NCI-H146 treated with DMSO at 0.1 percent for 48 hours (cell line): Measurements from ENCODE around the gene TRMU.
"Not testable (repeated sequence)": the region's sequence is repeated elsewhere in the genome, so short reads cannot be mapped to it uniquely, and the experiment has no call there.

Experiments used
- DNase-seq: peaks from one replicate; lab custom pipeline; 2025; ENCODE audit not compliant: unreplicated experiment; lab: John Stamatoyannopoulos, UW

TRMU gene

DNA sequence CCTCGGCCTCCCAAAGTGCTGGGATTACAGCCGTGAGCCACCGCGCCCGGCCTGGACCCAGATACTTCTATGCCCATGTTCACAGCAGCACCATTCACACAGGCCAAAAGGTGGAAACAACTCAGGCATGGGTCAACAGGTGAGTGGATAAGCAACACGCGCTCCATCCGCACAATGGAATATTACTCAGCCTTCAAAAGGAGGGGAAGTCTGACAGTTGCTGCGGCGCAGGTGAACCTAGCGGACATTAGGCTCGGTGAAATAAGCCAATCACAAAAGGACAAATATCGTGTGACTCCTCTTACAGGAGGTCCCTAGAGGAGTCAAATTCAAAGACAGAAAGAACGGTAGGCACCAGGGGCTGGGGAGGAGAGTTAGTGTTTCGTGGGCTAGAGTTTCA, 47.0 kb downstream of the TRMU start:
- no peak for DNase-seq

DNA sequence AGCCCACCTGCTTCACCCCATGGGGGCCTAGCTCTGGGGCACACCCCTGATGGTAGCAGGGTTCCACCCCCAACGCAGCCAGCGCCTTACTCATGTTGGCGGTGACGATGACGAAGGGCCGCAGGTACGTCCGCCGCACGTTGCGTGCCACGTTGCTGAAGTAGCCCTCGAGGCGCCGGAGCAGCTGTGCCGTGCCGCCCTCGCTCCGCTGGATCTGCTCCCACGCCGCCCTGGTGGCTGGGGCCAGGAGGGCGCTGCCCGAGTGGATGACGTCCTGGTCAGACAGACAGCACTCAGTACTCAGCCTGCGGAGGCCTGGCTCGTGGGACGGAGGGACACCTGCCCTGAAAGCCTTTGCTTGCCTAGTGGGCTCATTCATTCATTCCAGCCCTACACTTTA, 50.8 kb downstream of the TRMU start:
- no peak for DNase-seq

DNA sequence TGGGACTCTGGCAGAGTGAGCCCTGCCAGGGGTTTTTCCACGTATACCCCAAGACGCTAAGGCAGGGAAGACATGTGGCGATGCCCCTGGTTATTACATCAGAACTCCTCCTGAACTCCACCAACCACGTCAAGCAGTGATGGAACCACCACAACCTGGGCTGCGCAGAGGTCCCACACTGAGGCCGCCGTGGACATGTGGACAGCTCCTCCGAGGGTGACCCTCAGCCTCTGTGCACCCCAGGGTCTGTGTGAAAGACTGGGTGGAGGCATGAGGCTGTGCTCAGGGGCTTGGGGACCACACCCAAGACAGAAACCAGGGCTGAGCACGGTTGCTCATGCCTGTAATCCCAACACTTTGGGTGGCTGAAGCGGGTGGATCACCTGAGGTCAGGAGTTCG, 52.2 kb downstream of the TRMU start:
- no peak for DNase-seq

DNA sequence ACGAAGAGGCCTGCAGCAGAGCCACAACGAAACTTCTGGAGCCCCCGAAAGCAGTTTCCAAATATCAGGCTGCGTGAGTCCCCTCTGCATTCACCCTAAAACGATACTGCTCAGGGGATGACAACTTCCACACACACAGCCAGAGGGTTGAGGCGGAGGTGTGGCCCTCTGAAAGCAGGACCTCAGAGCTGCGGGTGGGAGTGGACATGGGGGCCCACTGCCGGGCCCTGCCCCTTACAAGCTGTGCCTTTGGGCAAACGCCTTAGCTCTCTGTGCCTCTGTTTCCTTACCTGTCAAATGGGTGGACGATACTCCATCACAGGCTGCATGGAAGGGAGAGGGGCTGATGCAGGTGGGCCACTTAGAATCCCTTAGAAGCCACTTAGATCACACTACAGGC, 53.1 kb downstream of the TRMU start:
- DNase-seq, result no peak

DNA sequence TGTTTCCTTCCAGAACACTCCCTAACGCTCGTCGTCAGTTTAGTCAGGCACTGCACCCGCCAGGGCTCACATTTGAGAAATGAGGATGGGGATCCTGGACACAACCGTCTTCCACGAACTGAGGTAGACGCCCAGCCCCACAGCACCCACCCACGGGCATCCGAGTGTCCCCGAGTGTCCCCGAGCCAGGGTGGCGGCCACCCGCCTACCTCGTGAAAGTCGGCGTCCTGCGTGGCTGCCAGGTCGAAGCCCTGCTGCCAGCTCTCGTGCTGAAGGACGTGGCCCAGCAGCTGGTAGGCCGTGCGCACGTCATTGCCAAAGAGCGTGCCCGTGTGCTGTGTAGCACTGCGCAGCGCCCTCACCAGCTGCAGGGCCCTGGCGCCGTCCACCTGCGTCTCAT, 53.6 kb downstream of the TRMU start:
- DNase-seq, result no peak

DNA sequence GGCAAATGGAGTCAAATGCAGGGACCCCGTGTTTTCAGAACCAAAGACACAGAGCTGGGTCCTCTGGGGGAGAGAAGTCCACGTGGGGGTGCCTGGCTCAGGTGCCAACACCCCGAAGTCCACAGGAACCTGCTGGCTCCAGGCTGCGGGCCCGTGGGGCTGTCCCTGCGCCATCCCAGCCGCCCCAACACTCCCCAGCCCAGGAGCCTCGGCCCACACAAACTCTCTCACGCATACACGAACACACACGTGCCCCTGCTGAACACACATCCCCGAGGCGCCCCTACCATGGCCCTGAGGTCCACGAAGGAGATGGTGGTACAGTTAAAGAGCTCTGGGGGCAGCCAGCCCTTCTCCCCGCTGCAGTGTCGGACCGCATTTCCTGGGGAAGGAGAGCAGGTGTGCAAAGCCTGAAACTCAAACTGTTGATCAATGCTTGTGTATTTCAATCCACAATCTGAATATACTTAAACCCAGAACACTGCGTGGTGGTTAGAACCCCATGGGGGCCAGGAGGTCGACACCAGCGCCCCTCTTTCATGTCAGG, 54.7 kb downstream of the TRMU start:
- DNase-seq, result no peak

DNA sequence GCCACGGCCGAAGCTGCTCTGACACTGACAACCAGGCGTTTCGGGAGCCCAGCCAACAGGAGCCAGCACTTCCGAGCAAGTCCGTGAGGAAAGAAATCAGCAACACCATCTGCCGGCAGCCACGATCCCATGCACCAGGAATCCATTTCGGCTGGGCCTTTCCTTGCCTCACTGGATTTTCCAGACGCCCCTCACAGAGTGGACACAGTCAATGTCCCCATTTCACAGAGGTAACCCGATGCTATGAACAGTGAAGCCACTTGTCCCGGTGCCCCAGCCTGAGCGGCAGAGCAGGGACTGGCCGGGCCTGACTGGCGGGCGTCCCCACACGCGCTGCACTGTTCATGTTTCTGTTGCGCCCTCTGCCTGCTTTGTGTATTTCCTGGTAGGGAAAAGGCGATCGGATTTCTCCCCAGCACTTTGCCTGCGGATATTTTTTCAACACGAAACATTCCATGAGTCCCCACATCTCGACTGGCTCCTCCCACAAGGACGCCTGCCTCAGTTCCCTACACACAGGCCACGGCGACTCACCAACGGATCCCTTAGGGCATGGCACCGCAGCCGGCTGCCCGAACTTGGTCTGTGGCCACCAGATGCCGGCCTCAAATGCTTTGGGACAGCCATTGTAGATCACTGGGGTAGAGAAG, 55.3 kb downstream of the TRMU start:
- DNase-seq, result no peak

DNA sequence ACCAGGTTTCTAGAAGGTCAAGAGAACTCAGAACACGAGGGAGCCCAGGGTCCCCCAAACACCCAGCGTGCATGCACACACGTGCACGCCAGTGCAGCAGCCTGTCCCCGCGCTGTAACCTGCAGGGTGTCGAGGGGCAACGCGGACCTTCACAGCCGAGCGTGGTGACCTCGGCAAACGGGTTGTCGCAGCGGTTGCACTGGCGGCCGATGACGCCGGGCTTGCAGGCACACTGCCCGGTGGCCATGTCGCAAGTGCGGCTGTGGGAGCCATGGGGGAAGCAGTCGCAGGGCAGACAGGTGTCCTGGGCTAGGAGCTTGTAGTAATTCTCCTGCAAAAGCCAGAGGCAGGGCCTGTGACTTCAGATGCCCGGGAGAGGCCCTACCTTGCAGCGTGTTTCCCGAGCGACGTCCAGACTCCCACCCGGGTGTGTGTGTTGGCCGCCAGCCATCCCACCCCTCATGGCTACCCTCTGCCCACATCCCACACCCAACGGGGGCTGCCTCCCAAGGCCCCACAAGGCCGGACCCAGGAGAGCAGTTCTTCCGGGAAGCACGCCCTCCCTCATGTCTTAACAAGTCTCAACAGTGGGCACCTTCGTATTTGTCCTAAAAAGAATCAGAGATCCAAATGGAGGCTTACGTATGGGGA, 56.1 kb downstream of the TRMU start:
- no peak for DNase-seq

DNA sequence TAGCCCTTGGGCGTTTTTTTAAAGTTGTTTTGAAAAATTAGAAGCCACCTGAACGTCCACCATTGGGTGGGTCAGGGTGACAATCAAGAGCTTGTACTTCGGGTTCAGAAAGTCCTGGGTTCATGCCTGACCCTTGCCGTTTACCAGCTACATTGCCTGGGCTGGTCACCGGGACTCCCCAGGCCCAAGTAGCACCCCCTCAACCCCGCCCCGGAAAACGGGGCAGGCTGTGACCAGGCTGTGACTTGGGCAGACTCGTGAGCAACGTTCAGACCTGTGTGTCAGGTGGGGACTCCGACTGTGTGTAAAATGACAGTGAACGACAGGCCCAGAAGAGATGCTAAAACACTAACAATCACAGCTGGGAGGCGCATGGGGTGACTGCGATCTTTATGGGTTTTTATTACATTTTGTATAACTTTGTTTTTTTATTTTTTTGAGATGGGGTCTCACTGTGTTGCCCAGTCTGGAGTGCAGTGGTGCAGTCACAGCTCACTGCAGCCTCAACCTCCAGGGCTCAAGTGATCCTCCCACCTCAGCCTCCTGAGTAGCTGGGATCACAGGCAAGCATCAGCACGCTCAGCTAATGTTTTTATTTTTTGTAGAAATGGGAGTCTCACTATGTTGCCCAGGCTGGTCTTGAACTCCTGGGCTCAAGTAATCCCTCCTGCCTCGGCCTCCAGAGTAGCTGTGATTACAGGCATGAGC, 56.8 kb downstream of the TRMU start:
- DNase-seq, result no peak

DNA sequence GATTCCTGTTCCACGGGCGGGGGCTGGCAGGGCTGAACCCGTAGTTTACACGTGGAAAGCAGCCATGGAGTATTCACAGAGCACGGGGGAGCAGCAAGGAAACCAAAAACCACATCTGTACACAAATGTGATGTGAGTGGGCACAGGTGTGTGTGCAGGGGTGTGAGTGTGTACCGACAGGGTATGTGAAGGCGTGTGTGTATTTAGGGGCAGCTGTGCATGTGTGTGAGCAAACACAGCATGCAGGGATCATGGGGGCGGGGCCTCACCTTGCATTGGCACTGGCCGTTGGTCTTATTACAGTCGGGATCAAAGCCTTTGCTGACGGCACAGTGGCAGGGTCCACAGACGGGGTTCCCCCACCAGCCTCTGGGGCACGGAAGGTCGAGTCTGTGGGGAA, 58.4 kb downstream of the TRMU start:
- no peak for DNase-seq

DNA sequence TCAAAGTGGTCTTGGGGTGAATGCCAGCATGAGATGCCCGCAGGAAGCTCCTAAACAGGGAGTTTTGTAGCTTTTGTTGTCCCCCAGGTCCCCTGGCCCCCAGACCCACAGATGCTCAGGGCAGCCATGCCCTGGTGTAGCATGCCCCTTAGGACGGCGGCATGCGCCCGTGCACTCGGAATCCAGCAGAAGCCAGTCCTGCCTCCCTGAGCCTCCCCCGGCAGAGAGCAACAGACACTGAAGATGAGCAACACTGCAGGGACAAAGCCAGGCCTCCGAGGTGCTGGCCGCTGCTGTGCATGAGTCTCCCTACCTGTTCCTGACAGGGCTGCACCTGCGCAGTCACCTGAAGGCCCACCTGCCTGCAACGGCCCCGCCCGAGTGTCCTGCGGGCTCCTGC, 59.1 kb downstream of the TRMU start:
- DNase-seq, result no peak

DNA sequence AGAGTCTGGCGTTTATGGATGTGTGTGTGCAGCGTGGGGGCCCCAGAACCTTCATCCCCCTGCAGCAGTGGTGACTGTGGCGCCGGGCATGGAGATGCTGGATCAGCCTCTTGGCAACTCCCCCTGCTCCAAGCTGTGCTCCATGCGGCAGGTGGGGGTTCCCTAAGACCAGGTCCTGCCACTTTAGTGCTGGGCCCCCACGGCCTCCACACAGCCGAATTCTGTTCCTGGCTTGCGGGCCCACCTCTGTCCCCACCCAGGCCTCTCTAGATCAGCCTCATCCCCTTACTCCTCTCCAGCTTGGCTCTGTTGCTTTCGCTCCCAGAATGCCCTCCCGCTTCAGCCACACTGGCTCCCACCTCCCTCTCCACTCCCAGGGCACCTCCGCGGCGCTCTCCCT, 59.6 kb downstream of the TRMU start:
- no peak for DNase-seq

DNA sequence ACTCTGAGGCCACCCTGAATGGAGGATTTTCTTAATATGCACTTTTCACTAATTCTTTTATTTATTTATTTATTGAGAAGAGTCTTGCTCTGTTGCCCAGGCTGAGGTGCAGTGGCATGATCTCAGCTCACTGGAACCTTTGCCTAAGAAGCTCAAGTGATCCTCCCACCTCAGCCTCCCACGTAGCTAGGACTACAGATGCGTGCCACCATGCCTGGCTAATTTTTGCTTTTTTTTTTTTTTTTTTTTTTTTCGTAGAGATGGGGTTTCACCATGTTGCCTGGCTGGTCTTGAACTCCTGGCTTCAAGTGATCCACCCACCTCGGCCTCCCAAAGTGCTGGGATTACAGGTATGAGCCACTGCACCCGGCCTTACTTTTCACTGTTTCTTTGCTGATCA, 61.5 kb downstream of the TRMU start:
- not testable (repeated sequence) for DNase-seq

DNA sequence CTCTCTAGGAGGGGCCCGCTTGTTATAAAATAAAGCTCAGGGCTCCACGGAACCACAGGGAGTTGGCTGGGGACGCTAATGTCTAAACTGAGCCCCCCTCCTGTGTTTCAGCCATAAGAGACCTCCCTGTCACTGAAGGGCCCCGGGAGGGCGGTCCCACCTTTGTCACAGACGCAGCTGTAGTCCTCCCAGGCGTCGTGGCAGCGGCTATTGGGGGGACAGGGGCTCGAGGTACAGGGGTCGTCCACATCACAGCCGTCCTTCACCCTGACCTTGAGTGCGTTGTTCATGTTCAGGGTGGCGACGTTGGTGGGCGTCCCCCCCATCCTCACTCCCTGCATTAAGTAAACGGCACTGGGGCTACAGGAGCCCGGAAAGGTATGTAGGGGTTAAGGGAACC, 62.0 kb downstream of the TRMU start:
- DNase-seq, result no peak

DNA sequence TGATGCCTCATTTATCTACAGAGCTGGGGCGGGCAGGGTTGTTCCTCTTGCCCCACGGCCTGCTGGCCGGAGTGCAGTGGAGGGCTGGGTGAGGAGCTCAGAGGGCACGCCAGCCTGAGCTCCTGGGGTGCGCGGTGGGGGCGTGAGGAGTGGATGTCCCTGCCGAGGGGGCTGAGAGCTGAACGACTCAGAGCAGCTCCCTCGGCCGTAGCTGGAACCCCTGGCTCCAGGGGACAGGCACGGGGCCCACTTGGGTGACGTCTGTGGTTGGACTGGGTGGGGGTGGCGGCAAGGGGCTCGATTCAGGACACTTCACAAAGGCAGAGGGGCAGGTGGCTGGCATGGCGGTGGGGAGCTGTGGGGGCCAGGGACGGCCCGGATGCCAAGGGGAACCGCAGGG, 62.4 kb downstream of the TRMU start:
- no peak for DNase-seq

DNA sequence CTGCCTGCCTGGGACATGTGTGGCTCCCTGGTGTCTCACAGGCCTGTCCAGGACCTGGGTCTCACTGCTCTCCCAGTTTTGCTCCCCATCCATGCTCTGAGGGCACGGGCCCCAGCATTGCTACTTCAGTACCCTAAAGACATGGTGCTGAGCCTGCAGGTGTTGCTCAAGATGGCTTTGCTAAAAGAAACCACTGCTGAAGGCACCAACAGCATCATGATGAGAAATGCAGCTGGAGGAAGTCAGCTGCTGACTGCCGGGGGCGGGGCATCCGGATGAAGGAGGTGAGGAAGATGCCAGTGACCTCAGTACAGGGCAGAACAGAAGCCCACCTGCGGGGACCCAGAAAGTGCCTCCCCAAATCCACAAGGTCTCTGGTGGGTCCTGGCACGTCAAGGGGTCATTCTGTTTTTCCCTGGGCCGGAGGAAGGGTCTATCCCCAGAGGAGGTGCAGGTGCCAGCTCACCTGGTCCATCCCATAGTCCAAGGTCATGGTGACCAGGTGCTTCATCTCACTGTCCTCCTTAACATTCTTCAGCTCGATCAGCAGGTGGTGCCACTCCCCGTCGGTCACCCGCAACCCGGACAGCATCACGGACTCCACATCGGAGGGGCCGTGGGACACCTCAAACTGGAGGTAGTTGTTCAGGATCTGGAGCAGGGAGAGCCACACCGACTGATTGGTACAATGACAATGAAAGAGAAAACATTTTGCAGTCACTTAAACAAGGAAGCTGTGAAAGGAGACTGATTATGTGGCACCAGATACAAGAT, 63.9 kb downstream of the TRMU start:
- DNase-seq, result no peak

DNA sequence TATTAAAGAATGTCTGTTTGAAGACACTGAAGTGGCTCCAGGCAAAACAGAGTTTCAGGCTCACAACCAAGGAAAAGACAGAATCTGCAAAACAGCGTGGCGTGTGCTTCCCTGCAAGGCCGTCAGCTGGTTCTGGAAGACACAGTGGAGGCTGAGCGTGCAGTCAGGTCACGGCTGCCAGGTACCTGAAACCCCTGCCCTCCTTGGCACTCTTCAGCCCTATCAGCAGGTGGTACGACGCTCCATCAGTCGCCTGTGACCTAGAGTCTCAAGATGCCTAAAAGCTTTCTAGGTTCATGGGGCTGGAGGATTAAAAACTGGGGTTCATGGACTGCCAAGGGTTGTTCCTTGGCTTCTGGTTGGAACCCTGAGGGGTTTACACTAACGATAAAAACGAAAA, 65.9 kb downstream of the TRMU start:
- no peak for DNase-seq

DNA sequence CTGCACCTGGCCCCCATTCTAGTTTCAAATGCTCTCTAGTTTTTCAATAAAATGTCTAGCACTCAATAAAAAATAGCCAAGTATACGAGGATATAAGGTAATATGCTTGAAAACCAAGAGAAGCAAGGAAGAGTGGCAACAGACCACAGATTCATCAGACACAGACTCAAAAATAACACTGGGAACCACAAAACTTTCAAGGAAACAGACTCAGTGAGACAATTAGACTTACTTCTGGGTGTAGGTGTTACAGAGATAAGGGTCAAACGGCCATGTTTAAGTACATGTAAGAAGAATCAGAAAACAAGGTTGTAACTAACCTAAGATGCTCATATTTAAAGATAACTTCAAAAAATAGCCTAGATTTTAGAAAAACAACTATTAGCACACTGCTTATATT, 67.0 kb downstream of the TRMU start:
- DNase-seq, result no peak

DNA sequence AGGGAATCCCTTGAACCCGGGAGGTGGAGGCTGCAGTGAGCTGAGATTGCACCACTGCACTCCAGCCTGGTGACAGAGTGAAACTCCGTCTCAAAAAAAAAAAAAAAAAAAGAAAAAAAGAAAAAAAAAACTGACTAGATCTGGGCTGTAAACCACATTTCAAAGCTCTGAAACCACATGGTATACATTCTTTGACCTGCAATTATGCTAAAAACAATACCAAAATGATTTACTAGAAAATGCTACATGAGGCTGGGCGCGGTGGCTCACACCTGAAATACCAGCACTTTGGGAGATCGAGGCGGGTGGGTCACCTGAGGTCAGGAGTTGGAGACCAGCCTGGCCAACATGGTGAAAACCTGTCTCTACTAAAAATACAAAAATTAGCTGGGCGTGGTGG, 68.4 kb downstream of the TRMU start:
- not testable (repeated sequence) for DNase-seq

DNA sequence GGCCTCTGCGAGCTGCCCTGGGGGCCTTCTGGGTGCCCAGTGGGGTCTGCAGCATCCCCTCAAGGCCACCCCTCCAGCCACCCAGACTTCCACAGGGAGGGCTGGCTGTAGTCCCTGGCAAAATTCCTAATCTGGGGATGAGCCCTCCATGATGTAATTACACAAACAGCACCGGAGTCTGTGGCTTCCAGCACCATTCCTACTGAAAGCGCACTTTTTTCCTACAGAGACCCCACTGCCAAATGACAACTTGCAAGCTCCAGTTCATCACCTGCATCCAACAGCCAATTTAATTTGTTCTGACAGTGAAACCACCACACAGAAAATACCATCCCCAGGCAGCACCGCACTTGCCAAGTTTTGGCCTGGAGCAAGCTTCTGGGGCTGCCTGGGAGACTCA, 70.4 kb downstream of the TRMU start:
- DNase-seq, result no peak

DNA sequence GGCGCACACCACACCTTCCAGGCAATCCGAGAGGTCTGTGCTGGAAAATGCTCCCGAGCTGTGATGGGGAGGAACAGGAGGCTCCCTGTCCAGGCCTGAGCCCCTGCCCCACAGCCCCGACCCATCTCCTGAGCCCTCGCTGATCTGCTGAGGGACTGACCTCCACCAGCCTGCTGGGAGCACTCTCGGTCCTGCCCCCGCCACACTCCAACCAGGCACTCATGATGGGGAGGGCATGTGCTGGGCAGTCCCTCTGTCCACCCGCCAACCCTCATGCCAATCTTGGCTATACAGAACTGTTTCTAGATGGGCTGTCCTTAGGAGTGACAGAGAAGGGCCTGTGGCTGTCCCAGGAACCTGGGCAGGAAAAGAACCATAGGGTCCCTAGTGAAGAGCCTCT, 70.8 kb downstream of the TRMU start:
- DNase-seq, result no peak

DNA sequence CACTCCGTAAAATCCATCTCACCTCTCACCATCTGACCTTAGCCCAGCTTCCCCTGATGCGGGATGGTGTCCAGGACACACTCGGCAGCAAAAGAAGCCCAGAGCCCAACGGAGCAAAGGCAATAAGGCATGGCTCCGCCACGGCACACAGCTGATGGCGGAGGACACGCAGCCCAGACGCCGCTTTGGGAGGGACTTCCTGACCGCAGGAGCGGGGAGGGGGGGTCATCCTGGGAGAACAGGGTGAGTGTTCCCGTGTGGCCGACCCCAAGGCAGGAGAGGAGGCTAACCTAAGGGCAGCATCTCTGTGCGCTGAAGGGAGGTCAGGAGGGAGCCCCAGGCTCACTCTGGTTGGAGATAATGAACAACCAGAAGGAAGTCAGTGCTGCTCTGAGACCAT, 71.3 kb downstream of the TRMU start:
- no peak for DNase-seq
